Measurements from ENCODE around the gene FAM163B.

The FAM163B gene

DNA sequence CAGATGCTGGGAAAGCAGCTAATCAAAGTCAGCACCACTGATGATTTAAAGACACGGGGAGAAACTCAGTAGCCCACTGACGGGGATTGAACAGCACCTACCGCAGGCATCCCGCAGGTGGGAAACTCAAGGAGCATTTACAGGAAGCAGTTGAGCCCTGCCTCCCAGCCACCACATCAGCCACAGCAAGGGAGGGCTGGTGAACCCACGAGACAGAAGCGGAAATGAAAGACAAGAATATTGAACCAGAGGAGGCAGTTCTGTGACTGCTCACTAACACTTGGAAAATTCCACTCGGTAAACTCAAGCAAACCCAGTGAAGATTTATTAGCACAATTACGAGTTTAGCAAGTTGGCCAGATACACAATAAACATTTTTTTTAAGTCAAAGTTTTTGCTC lies 10.6 kb upstream of the FAM163B start:
- DNase-seq (ENCODE audit: low read depth, low spot score) = no peak
- ChIA-PET CTCF (no interaction called here), POLR2A (no interaction called here)
- no peak overlapping the region for H3K4me3 ChIP-seq (ENCODE audit: low read depth, low read length)
- TF ChIP-seq, protein P1, sequence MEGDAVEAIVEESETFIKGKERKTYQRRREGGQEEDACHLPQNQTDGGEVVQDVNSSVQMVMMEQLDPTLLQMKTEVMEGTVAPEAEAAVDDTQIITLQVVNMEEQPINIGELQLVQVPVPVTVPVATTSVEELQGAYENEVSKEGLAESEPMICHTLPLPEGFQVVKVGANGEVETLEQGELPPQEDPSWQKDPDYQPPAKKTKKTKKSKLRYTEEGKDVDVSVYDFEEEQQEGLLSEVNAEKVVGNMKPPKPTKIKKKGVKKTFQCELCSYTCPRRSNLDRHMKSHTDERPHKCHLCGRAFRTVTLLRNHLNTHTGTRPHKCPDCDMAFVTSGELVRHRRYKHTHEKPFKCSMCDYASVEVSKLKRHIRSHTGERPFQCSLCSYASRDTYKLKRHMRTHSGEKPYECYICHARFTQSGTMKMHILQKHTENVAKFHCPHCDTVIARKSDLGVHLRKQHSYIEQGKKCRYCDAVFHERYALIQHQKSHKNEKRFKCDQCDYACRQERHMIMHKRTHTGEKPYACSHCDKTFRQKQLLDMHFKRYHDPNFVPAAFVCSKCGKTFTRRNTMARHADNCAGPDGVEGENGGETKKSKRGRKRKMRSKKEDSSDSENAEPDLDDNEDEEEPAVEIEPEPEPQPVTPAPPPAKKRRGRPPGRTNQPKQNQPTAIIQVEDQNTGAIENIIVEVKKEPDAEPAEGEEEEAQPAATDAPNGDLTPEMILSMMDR (IDR thresholded peaks at IDR 0.05; ENCODE audit: insufficient read depth, low read length, missing control alignments) = no peak

DNA sequence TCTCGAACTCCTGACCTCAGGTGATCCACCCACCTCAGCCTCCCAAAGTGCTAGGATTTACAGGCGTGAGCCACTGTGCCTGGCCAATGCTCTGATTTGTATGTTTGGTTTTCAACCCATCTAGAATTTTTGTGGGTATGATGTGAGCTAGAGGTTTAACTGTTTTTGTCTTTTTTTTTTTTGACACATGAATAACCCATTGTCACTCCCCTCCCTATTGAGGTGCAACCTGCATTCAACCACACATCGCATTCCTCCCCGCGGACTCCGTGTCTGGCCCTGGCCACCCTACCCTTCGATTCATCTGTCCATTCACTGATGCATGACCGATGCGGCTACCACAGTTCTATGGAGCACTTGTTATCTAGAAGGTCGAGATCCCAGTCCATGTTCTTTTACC lies 9.5 kb upstream of the FAM163B start:
- DNase-seq (ENCODE audit: low read depth, low spot score) = no peak
- ChIA-PET POLR2A (no interaction called here), CTCF (no interaction called here)
- H3K4me3 ChIP-seq (ENCODE audit: low read depth, low read length) = no peak overlapping the region
- TF ChIP-seq, protein P1 (IDR thresholded peaks at IDR 0.05; ENCODE audit: insufficient read depth, low read length, missing control alignments) = no peak

DNA sequence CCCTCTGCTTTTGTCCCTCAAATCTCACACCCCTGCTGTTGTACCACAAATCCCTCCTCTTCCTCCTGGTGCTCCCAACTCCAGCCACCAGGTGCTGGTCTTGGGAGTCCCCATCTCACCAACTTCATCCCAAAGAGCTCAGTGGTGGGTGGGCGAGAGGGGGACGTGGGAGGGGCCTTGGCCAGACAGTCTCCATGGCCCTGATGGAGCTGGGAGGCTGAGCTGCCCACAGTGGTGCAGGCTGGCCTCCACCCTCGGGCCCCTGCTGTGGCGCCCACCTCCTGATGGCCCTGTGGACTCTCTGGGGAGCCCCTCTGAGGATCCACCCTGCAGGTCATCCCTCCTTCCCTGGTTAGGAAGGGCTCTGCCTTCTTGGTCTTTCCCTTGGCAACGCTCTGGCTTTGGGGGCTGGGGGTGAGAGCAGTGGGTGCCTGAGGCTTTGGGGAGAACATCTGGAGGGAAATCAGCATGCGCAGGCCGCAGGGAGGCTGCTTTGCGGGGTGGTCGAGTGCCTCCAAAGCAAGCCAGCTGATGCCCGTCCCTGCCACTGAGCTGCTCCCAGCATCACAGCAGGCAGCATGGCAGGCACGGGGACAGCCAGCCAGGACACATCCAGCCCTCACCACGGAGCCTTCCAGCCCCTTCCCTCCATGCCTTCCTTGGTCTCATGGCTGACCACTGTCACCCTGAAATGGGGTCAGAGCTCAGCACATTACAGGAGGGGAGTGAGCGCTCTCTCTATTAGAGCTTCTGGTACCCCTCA lies 7.6 kb upstream of the FAM163B start:
- POLR2A ChIA-PET = no interaction called here
- H3K4me3 ChIP-seq (ENCODE audit: low read depth, low read length) = no peak overlapping the region
- CTCF ChIA-PET = no interaction called here
- TF ChIP-seq, protein P1 (IDR thresholded peaks at IDR 0.05; ENCODE audit: insufficient read depth, low read length, missing control alignments) = no peak
- DNase-seq (ENCODE audit: low read depth, low spot score) = no peak

DNA sequence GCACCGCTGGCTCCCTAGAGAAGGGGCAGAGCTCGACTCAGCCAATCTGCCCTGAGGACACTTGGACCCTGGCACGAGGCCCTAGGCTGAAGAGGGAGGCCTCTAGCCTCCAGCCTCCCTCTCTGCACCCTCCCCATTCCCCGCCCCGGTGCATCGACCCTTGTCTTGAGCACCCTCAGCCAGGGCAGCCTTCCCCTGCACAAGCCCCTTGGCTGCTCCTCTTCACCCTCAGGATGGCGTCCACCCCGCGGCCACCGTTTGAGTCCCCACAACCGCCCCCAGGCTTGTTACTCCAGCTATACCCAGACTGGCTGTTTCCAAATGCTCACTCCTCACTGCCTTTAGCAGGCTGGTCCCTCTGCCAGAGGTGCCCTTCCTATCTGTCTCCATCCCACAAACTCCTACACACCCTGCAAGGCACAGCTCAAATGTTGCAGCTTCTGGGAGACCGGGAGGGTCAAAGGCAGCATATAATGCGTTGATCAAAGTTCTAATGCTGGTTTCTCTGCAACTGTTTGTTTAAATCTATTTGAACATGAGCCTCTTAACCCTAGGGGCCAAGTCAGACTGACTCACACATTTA lies 6.5 kb upstream of the FAM163B start:
- ChIA-PET CTCF (interaction anchor here (0.8 kb wide), 1 partner anchor 593 kb away, joined by 3 read pairs; no protein-coding TSS in a partner anchor), POLR2A (no interaction called here)
- TF ChIP-seq, protein P1 (IDR thresholded peaks at IDR 0.05; ENCODE audit: insufficient read depth, low read length, missing control alignments) = no peak

DNA sequence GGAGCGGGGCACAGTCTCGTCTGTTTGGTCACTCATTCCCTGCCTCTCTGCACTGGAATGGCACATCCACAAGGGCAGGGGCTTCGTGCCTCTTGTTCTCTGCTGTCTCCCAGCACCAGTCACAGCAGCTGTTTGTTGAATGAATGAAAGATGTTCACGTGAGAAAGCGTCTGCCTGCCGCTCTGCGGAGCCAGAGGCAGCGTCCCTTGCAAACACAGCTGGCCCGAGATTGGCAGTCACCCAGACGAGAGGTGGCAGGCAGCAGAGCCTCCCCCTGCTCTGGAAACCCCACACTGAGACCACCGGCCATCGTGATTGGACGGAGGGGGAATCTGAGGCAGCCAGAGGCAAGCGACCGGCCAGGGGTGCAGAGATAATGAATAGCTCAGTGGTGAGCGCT lies 6.0 kb upstream of the FAM163B start:
- POLR2A ChIA-PET = no interaction called here
- CTCF ChIA-PET = interaction anchor here (0.8 kb wide), 1 partner anchor 593 kb away, joined by 3 read pairs; no protein-coding TSS in a partner anchor
- no peak for DNase-seq (ENCODE audit: low read depth, low spot score)
- H3K4me3 ChIP-seq (ENCODE audit: low read depth, low read length) = no peak overlapping the region
- TF ChIP-seq, protein P1 (IDR thresholded peaks at IDR 0.05; ENCODE audit: insufficient read depth, low read length, missing control alignments) = no peak

More for the DNA sequence above, 6.5 kb upstream of the FAM163B start:
- no peak for DNase-seq (ENCODE audit: low read depth, low spot score)
- H3K4me3 ChIP-seq (ENCODE audit: low read depth, low read length) = no peak overlapping the region

DNA sequence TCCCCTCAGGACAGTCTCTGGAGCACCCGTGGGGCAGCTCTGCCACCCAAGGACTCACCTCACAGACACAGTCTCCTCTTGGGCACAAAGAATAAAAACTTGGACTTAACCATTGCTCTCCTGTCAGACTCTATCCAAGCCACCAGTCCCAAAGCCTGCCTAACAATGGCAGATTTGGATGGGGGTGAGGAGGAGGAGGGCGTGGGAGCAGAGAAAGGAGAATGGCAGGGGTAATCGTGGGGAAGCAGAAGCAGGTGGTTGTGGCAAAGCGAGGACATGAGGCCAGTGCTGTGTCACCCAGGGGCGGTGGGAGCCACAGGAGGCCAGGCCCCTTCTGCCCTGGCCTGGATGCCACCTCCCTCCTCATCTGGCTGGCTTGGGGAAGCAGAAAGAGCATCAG lies 5.5 kb upstream of the FAM163B start:
- ChIA-PET CTCF (no interaction called here), POLR2A (no interaction called here)
- H3K4me3 ChIP-seq (ENCODE audit: low read depth, low read length) = no peak overlapping the region
- DNase-seq (ENCODE audit: low read depth, low spot score) = no peak
- TF ChIP-seq, protein P1 (IDR thresholded peaks at IDR 0.05; ENCODE audit: insufficient read depth, low read length, missing control alignments) = no peak

All from AG04449 (cell line).